ENCODE results near the gene THEMIS. TPM values are rescaled to one million over a fixed set of nuclear protein-coding genes. Genes with fewer than 3 reads are reported as not detected.

THEMIS gene
- total RNA-seq, 1 donor from 2014 or later = not detected

DNA sequence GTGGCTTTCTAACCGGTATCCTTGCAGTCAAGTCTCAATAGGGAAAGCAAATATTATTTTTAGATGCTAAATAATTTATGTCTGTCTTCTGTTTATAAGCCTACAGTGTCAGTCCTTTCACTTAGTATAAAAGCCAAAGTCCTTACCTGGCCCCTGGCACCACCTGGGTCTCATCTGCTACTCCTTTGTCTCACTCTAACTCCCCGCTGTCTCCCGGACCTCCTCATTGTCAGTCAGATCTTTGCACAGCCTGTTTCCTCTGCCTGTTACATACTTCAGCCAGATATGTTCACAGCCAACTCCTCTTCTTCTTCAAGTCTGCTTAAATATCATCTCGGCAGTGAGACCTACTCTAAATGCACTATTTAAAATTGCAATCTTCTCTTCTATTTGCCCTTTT, 84.2 kb downstream of the THEMIS start:
- Mint-ChIP-seq H3K4me1 (ENCODE audit: low read depth) (no peaks in the 10 kb centered on the region), H3K9me3 (ENCODE audit: low read depth) (no peaks in the 10 kb centered on the region), H3K27ac (ENCODE audit: unreplicated experiment) (no peak overlapping the region), H3K4me3 (ENCODE audit: unreplicated experiment) (no peak overlapping the region), H3K27me3 (ENCODE audit: low read depth) (peaks cover 46% of the 10 kb centered on the region), H3K36me3 (ENCODE audit: low read depth) (peaks cover 2% of the 10 kb centered on the region)
- no peak for DNase-seq (ENCODE audit: low spot score)
- TF ChIP-seq CTCF (IDR thresholded peaks at IDR 0.05) = no peak

GRCh38 chr6:127813699-127814027, 87.2 kb downstream of the THEMIS start:
- no peak for TF ChIP-seq CTCF (IDR thresholded peaks at IDR 0.05)
- H3K4me3 Mint-ChIP-seq (ENCODE audit: unreplicated experiment) = no peak overlapping the region
- no peaks in the 10 kb centered on the region for H3K9me3 Mint-ChIP-seq (ENCODE audit: low read depth)
- peaks cover 2% of the 10 kb centered on the region for H3K36me3 Mint-ChIP-seq (ENCODE audit: low read depth)
- peaks cover 41% of the 10 kb centered on the region for H3K27me3 Mint-ChIP-seq (ENCODE audit: low read depth)
- DNase-seq (ENCODE audit: low spot score) = no peak
- no peak overlapping the region for H3K27ac Mint-ChIP-seq (ENCODE audit: unreplicated experiment)
- H3K4me1 Mint-ChIP-seq (ENCODE audit: low read depth) = no peaks in the 10 kb centered on the region

- H3K27me3 Mint-ChIP-seq (ENCODE audit: low read depth) = peaks cover 38% of the 10 kb centered on the region
- H3K4me3 Mint-ChIP-seq (ENCODE audit: unreplicated experiment) = no peak overlapping the region
These were observed 87.7 kb downstream of the THEMIS start for GRCh38 chr6:127812985-127813698.

GRCh38 chr6:127811900-127812570, 88.8 kb downstream of the THEMIS start:
- DNase-seq (ENCODE audit: low spot score) = no peak
- Mint-ChIP-seq H3K4me3 (ENCODE audit: unreplicated experiment) (no peak overlapping the region), H3K4me1 (ENCODE audit: low read depth) (no peaks in the 10 kb centered on the region), H3K9me3 (ENCODE audit: low read depth) (no peaks in the 10 kb centered on the region), H3K36me3 (ENCODE audit: low read depth) (peaks cover 2% of the 10 kb centered on the region), H3K27ac (ENCODE audit: unreplicated experiment) (no peak overlapping the region), H3K27me3 (ENCODE audit: low read depth) (peaks cover 40% of the 10 kb centered on the region)
- TF ChIP-seq CTCF (IDR thresholded peaks at IDR 0.05) = no peak

More at GRCh38 chr6:127812985-127813698, 87.7 kb downstream of the THEMIS start:
- Mint-ChIP-seq H3K9me3 (ENCODE audit: low read depth) (no peaks in the 10 kb centered on the region), H3K27ac (ENCODE audit: unreplicated experiment) (no peak overlapping the region), H3K36me3 (ENCODE audit: low read depth) (peaks cover 2% of the 10 kb centered on the region), H3K4me1 (ENCODE audit: low read depth) (no peaks in the 10 kb centered on the region)
- TF ChIP-seq CTCF (IDR thresholded peaks at IDR 0.05) = no peak
- DNase-seq (ENCODE audit: low spot score) = no peak

GRCh38 chr6:127807806-127808517, 92.9 kb downstream of the THEMIS start:
- Mint-ChIP-seq H3K36me3 (ENCODE audit: low read depth) (no peaks in the 10 kb centered on the region), H3K4me3 (ENCODE audit: unreplicated experiment) (no peak overlapping the region), H3K27ac (ENCODE audit: unreplicated experiment) (no peak overlapping the region), H3K4me1 (ENCODE audit: low read depth) (no peaks in the 10 kb centered on the region), H3K9me3 (ENCODE audit: low read depth) (no peaks in the 10 kb centered on the region), H3K27me3 (ENCODE audit: low read depth) (peaks cover 35% of the 10 kb centered on the region)
- no peak for TF ChIP-seq CTCF (IDR thresholded peaks at IDR 0.05)
- DNase-seq (ENCODE audit: low spot score) = no peak

All from chondrocyte (in vitro differentiated cells).